ENCODE measurements around the gene DPF3. TPM values are rescaled to one million over a fixed set of nuclear protein-coding genes. Genes with fewer than 3 reads are reported as not detected.

Gene DPF3
- total and polyA plus RNA-seq, 2 donors from 2014 or later: 2.3 to 2.8 TPM

DNA sequence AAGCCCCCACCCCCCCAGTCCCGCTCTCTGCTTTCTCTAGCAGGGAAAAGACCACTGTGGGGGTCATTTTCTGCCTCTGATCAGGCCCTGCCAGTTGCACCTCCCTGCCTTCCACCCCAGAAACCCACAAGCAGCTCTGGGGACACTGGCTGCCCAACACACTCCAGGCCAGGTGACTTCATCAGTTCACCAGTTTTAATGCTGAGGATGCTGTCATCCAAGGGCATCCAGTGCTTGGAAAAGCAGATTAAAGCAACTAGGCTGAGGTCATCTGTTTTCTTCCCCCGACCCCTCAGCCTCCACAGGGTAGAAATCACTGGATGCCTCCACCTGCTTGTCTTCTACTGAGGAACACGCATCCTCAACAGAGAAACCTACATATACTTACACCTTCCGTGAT, 282.4 kb downstream of the DPF3 start:
- DNase-seq (no peak), FAIRE-seq (no peak)
- TF ChIP-seq, protein P1, sequence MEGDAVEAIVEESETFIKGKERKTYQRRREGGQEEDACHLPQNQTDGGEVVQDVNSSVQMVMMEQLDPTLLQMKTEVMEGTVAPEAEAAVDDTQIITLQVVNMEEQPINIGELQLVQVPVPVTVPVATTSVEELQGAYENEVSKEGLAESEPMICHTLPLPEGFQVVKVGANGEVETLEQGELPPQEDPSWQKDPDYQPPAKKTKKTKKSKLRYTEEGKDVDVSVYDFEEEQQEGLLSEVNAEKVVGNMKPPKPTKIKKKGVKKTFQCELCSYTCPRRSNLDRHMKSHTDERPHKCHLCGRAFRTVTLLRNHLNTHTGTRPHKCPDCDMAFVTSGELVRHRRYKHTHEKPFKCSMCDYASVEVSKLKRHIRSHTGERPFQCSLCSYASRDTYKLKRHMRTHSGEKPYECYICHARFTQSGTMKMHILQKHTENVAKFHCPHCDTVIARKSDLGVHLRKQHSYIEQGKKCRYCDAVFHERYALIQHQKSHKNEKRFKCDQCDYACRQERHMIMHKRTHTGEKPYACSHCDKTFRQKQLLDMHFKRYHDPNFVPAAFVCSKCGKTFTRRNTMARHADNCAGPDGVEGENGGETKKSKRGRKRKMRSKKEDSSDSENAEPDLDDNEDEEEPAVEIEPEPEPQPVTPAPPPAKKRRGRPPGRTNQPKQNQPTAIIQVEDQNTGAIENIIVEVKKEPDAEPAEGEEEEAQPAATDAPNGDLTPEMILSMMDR (IDR thresholded peaks at IDR 0.05; ENCODE audit: borderline replicate concordance, extremely low read depth, insufficient read depth): no peak
- H3K9me3 ChIP-seq (ENCODE audit: control insufficient read depth in 2 of 3, insufficient read depth in 1 of 3, low read length in 3 of 3): no peaks in the 10 kb centered on the region
- H3K4me3 ChIP-seq (ENCODE audit: low read length in 3 of 3): no peak overlapping the region
- intact Hi-C loops (cut with DNase I): no loop called here
- no peak overlapping the region for H3K9ac ChIP-seq (ENCODE audit: low read length in 3 of 3)
- peaks cover 3 to 6% (median 6%) of the 10 kb centered on the region in 3 donors for H3K4me1 ChIP-seq (ENCODE audit: control insufficient read depth in 2 of 3, insufficient read depth in 2 of 3, low read depth in 1 of 3, low read length in 3 of 3)
- H3K36me3 ChIP-seq (ENCODE audit: control insufficient read depth in 2 of 3, insufficient read depth in 3 of 3, low read length in 3 of 3): no peaks in the 10 kb centered on the region
- H3K27me3 ChIP-seq (ENCODE audit: control insufficient read depth, insufficient read depth, low read length): no peaks in the 10 kb centered on the region
- H3K27ac ChIP-seq (ENCODE audit: low read depth in 2 of 2, low read length in 2 of 2): no peak overlapping the region

DNA sequence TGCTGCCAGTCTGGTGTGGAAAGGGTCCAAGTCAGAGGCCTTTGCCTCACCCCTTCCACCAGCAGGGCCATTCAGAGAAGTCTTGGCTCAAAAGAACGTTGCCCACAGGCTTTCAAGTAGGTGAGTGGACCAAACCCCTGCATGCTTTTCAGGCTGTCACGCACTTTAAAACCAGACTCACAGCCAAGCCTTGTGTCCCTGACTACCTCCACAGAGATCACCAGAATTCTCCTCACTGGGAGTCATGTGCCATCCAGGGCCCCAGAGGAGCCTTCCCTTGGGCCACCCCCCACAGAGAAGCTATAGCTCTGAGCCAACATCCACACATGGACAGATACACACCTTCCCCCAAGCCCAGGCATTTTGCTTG, 283.1 kb downstream of the DPF3 start:
- DNase-seq: no peak
- Histone ChIP-seq H3K9me3 (ENCODE audit: control insufficient read depth in 2 of 3, insufficient read depth in 1 of 3, low read length in 3 of 3) (no peaks in the 10 kb centered on the region), H3K4me3 (ENCODE audit: low read length in 3 of 3) (no peak overlapping the region), H3K27me3 (ENCODE audit: control insufficient read depth, insufficient read depth, low read length) (no peaks in the 10 kb centered on the region), H3K36me3 (ENCODE audit: control insufficient read depth in 2 of 3, insufficient read depth in 3 of 3, low read length in 3 of 3) (no peaks in the 10 kb centered on the region), H3K4me1 (ENCODE audit: control insufficient read depth in 2 of 3, insufficient read depth in 2 of 3, low read depth in 1 of 3, low read length in 3 of 3) (peaks cover 2 to 6% (median 6%) of the 10 kb centered on the region in 3 donors), H3K27ac (ENCODE audit: low read depth in 2 of 2, low read length in 2 of 2) (no peak overlapping the region), H3K9ac (ENCODE audit: low read length in 3 of 3) (no peak overlapping the region)
- intact Hi-C loops (cut with DNase I): no loop called here
- no peak for FAIRE-seq
- TF ChIP-seq, protein P1 (IDR thresholded peaks at IDR 0.05; ENCODE audit: borderline replicate concordance, extremely low read depth, insufficient read depth): no peak

DNA sequence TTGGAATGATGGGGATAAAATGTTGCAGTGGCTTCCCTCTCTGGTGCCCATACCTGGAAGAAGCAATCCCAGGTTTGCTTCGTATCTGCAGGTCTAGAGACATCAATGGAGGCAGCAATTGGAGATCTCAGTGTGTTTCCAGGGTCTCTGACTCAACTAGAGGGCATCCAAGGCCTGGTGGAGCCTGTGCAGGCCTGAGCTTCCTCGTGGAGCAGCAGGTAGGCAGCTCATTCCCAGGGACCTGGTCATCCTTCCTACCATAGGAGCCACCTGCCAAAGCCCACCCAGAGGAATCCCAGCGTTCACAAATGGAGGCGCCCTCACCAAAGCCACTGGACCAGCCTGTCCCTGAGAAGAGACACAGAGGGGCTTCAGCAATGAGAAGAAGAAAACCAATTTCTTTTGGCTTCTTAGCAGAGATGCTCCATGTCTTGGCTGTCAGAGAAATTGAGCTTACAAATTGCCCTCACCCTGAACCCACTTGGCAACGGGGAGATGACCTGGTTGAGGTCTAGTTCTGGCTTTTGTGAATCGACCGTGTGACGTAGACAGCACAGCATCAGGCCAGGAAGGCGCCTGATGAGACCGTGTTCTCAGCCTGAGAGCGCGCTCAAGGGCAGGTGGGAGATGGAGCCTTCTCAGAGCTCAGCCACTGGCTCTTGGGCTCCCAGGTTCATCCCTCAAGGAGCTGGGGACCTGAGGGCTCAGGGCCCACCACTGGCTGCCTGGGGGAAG, 283.6 kb downstream of the DPF3 start:
- no peak overlapping the region for H3K4me3 ChIP-seq (ENCODE audit: low read length in 3 of 3)
- FAIRE-seq (no peak), DNase-seq (no peak)
- H3K36me3 ChIP-seq (ENCODE audit: control insufficient read depth in 2 of 3, insufficient read depth in 3 of 3, low read length in 3 of 3): no peaks in the 10 kb centered on the region
- H3K9me3 ChIP-seq (ENCODE audit: control insufficient read depth in 2 of 3, insufficient read depth in 1 of 3, low read length in 3 of 3): no peaks in the 10 kb centered on the region
- intact Hi-C loops (cut with DNase I): no loop called here
- H3K27ac ChIP-seq (ENCODE audit: low read depth in 2 of 2, low read length in 2 of 2): no peak overlapping the region
- TF ChIP-seq, protein P1 (IDR thresholded peaks at IDR 0.05; ENCODE audit: borderline replicate concordance, extremely low read depth, insufficient read depth): no peak
- no peaks in the 10 kb centered on the region for H3K27me3 ChIP-seq (ENCODE audit: control insufficient read depth, insufficient read depth, low read length)
- H3K4me1 ChIP-seq (ENCODE audit: control insufficient read depth in 2 of 3, insufficient read depth in 2 of 3, low read depth in 1 of 3, low read length in 3 of 3): peaks cover under 1 to 6% (median 4%) of the 10 kb centered on the region in 3 donors
- no peak overlapping the region for H3K9ac ChIP-seq (ENCODE audit: low read length in 3 of 3)
